ENCODE measurements around the gene GALNT10.

GALNT10 gene

GRCh38 chr5:154444556-154445421 is 254.3 kb downstream of the GALNT10 start:
- DNase-seq (ENCODE audit: low spot score): peak; percentile 43

GRCh38 chr5:154445422-154446194 is 255.1 kb downstream of the GALNT10 start, which contains the start of gene SAP30L:
Gene SAP30L, plus strand, starts transcription at chr5:154445997. Its CDS starts 608 bp downstream, at chr5:154446605.
- DNase-seq (ENCODE audit: low spot score): peak; percentile 93

GRCh38 chr5:154446195-154447088 is 255.9 kb downstream of the GALNT10 start:
- DNase-seq (ENCODE audit: low spot score): peak; percentile 70

GRCh38 chr5:154447089-154447725 is 256.7 kb downstream of the GALNT10 start:
- no peak for DNase-seq (ENCODE audit: low spot score)

GRCh38 chr5:154449786-154450185 is 259.3 kb downstream of the GALNT10 start:
- DNase-seq (ENCODE audit: low spot score): no peak

- no peak for DNase-seq (ENCODE audit: low spot score)
Observed at GRCh38 chr5:154451957-154452356, 261.4 kb downstream of the GALNT10 start.

GRCh38 chr5:154455585-154455984 is 265.1 kb downstream of the GALNT10 start:
- no peak for DNase-seq (ENCODE audit: low spot score)

- DNase-seq (ENCODE audit: low spot score): no peak
Observed at GRCh38 chr5:154456540-154456939, 266.0 kb downstream of the GALNT10 start.

- no peak for DNase-seq (ENCODE audit: low spot score)
Observed at GRCh38 chr5:154459015-154459414, 268.5 kb downstream of the GALNT10 start.

GRCh38 chr5:154460172-154460571 is 269.6 kb downstream of the GALNT10 start:
- no peak for DNase-seq (ENCODE audit: low spot score)

GRCh38 chr5:154461531-154461930 is 271.0 kb downstream of the GALNT10 start:
- DNase-seq (ENCODE audit: low spot score): no peak

GRCh38 chr5:154464438-154464837 is 273.9 kb downstream of the GALNT10 start:
- DNase-seq (ENCODE audit: low spot score): no peak

- DNase-seq (ENCODE audit: low spot score): peak; percentile 70
Observed at GRCh38 chr5:154465169-154465568, 274.6 kb downstream of the GALNT10 start.

- DNase-seq (ENCODE audit: low spot score): no peak
Observed at GRCh38 chr5:154466147-154466546, 275.6 kb downstream of the GALNT10 start.

GRCh38 chr5:154466671-154467070 is 276.1 kb downstream of the GALNT10 start:
- no peak for DNase-seq (ENCODE audit: low spot score)

GRCh38 chr5:154467655-154468354 is 277.3 kb downstream of the GALNT10 start:
- DNase-seq (ENCODE audit: low spot score): peak; percentile 62

GRCh38 chr5:154470137-154470536 is 279.6 kb downstream of the GALNT10 start:
- no peak for DNase-seq (ENCODE audit: low spot score)
